NCI-H128 (cell line): Measurements from ENCODE around the gene KCTD10.
"Not testable (repeated sequence)": the region's sequence is repeated elsewhere in the genome, so short reads cannot be mapped to it uniquely, and the experiment has no call there.

Source experiments
- DNase-seq: peaks from one replicate; lab custom pipeline; 2025; ENCODE audit not compliant: unreplicated experiment; lab: John Stamatoyannopoulos, UW

KCTD10 gene

DNA sequence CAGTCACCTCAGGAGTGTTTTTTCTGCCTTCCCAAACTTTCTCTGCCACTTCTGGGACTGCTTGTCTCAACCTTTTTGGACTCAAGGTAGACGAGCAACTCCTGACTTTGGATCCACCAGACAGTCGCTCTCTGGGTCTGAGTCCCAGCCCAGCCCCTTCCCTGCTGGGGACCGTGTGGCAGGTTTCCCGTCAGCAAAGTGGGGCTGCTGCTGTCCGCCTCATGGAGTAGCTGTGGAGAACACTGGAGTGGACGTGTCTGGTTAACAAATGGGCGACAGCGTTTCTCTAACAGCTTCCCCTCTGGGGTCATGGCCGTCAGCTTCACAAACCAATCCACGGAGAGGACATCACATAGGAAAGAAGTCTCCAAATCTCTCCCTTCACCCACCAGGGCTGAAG lies 54.8 kb downstream of the KCTD10 start:
- no peak for DNase-seq

DNA sequence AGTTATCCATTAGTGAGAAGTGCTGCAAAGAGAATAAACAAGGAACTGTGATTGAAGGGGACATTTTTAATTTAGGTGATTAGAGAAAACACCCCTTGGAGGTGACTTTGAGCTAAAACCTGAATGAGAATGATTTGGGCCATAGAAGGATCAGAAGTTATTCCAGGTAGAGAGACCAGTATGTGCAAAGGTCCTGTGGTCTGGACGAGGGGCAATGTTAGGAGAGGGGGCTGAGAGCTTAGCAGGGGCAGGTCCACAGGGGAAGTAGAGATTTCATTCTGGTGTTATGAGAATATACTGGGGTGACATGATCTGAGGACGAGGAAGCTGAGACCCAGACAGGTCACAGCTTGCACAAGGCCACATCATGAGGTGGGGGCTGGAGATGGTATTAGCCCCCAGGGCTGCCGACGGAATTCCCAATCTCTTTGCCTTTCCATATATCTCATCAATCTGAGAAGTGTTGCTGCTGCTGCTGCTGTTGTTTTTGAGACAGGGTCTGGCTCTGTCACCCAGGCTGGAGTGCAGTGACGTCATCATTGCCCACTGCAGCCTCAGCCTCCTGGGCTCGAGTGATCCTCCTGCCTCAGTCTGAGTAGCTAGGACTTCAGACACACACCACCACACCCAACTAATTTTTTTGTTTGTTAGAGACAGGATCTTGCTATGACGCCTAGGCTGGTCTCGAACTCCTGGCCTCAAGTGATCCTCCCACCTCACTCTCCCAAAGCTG lies 55.6 kb downstream of the KCTD10 start:
- DNase-seq: no peak

DNA sequence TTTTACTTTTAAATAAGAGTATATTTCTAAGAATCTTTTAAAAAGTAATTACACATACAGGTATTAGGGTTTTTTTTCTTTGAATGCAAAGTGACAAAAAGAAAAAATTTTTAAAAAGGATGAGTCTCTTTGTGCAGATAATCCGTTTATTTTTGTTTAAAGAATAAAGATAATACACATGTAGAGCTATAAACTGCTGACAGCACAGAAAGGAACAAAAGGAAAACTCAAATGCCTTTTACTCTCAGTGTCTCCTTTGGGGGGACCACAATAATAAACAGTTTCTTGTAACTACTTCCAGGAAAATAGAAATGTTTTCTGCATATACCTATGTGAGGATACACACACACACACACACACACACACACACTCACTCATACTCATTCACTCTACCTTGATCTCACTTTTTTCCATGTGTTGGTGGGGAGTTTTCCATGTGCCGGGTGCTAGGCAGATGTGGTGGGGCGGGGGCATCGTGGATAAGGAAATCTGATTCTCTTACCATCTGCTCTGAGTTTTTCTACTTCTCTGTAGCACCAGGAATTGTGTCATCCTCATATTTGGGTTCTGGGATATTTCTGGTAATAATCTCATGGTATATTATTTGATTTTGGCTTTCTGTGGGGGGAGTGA lies 58.1 kb downstream of the KCTD10 start:
- no peak for DNase-seq

DNA sequence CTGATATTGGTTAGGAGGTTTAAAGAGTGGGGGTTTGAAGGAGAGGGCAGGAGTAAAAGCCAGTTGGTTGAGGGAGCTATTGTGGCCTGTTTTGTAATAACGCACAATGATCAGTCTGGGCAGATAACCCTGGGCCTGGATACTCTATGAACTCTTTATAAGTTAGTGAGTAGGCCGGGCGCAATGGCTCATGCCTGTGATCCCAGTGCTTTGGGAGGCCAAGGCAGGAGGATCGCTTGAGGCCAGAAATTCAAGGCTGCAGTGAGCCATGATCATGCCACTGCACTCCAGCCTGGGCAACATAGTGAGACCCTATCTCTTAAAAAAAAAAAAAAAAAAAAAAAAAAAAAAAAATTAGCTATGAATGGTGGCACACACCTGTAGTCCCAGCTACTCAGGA lies 71.0 kb downstream of the KCTD10 start:
- DNase-seq: not testable (repeated sequence)

DNA sequence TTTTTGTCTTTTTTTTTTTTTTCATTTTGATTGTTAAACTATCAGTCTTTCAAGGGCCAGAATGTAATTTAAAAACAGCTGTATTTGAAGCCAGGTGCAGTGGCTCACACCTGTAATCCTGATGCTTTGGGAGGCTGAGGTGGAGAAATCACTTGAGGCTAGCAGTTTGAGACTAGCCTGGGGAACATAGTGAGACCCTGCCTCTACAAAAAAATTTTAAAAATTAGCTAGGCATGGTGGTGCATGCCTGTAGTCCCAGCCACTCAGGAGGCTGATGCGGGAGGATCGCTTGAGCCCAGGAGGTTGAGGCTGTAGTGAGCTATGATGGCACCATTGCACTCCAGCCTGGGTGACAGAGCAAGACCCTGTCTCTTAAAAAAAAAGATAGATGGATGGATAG lies 72.3 kb downstream of the KCTD10 start:
- DNase-seq: not testable (repeated sequence)
